AG10803 (cell line): Measurements from ENCODE around the gene FRMD6.

Experiments
- DNase-seq: peaks from one replicate; pipeline ENCODE4 v3.0.0; 2010; ENCODE audit warnings: low read depth
- H3K4me3 ChIP-seq: 2 replicates; pipeline ENCODE4 v1.5.1; 2011; ENCODE audit warnings: mild to moderate bottlenecking, low read length, control low read depth
- TF ChIP-seq, protein P1 (sequence below): conservative IDR thresholded peaks from 2 replicates; pipeline ENCODE4 v1.5.1; 2011; ENCODE audit warnings: mild to moderate bottlenecking, low read length, control low read depth, inconsistent platforms

Gene FRMD6

DNA sequence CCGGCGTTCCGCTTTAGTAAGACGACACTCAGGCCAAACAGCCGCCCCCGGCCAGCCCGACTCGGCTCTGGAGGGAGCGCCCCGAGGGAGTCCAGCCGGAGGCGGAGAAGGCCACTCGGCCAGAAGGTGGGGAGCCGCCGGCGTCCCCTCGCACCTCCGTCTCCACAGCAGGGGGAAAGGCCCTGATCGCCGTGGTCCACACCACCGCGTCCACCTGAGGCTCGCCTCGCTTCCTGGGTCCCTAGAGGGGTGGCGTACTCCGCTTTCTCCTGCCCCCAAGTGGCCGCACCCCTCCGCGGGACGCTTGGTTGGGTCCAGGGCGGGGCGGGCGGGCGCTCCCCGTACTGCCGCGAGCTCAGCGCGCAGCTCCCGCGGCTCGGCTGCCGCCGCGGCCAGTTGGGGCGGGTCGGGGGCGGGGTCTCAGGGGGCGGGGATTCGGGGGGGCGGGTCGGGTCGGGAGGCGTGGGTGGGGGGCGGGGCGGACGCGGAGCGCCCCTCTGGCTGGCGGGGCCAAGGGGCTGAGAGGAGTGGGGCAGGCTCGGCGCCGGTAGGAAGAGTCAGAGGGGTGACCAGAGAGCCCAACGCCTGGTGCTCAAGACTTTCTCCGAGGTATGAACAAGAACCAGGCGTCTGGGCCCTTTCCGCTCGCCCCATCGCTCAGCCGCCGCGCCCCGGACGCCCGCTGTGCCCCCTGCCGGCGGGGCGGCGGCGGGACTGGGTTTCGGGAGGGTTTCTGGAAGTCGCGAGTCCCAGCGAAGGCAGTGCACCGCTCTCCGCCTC is at the start of gene FRMD6:
Gene FRMD6, plus strand, starts transcription at position 523 of the 780 bp plus-strand sequence. CDS start 37,927 bp downstream, outside the sequence.
- DNase-seq: peak; percentile 94
- TF ChIP-seq, protein P1, sequence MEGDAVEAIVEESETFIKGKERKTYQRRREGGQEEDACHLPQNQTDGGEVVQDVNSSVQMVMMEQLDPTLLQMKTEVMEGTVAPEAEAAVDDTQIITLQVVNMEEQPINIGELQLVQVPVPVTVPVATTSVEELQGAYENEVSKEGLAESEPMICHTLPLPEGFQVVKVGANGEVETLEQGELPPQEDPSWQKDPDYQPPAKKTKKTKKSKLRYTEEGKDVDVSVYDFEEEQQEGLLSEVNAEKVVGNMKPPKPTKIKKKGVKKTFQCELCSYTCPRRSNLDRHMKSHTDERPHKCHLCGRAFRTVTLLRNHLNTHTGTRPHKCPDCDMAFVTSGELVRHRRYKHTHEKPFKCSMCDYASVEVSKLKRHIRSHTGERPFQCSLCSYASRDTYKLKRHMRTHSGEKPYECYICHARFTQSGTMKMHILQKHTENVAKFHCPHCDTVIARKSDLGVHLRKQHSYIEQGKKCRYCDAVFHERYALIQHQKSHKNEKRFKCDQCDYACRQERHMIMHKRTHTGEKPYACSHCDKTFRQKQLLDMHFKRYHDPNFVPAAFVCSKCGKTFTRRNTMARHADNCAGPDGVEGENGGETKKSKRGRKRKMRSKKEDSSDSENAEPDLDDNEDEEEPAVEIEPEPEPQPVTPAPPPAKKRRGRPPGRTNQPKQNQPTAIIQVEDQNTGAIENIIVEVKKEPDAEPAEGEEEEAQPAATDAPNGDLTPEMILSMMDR: peak; percentile 40
- H3K4me3 ChIP-seq: peak within 1 kb of the TSS; percentile 96

DNA sequence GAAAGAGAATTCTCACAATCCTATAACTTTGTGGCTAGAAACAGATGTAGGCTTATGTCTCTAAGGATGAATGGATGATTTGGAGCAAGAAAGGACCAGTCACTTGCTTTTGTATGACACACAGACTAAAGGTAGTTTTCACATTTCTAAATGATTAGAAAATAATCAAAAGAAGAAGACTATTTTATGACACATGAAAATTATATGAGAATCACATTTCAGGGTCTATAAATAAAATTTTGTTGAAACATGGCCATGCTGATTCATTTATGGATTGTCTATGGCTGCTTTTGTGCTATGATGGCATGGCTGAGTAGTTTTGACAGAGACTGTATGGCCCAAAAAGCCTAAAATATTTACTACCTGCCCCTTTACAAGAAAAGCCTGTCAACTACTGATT is 49.4 kb upstream of the FRMD6 start:
- peak; percentile 72 for DNase-seq
- TF ChIP-seq, protein P1: no peak

GRCh38 chr14:51603495-51603894 is 48.2 kb upstream of the FRMD6 start:
- peak; percentile 86 for DNase-seq
- no peak overlapping the region for H3K4me3 ChIP-seq
- TF ChIP-seq, protein P1: no peak

More for the DNA sequence above, 49.4 kb upstream of the FRMD6 start:
- no peak overlapping the region for H3K4me3 ChIP-seq

DNA sequence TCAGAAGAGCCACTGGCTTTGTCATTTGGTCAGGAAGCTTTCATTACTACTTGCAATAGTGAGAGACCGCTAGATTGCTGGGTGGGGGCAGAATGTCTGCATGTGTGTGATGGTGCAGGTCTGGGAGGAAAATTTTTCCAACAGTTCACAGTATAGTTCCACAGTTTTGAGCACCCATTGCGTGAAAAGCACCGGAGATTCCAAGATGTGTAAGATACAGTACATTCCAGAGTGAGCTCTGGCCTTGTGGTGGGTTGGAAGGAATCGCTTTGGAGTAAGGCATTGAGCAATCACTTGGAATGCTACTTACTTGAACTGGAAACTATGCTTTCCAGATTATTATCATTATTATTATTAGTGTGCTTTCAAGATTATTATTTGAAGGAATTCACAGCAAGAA is 47.6 kb upstream of the FRMD6 start:
- peak; percentile 99 for DNase-seq
- no peak overlapping the region for H3K4me3 ChIP-seq
- TF ChIP-seq, protein P1: no peak

GRCh38 chr14:51605575-51605974 is 46.1 kb upstream of the FRMD6 start:
- DNase-seq: peak; percentile 16
- H3K4me3 ChIP-seq: no peak overlapping the region
- TF ChIP-seq, protein P1: no peak

DNA sequence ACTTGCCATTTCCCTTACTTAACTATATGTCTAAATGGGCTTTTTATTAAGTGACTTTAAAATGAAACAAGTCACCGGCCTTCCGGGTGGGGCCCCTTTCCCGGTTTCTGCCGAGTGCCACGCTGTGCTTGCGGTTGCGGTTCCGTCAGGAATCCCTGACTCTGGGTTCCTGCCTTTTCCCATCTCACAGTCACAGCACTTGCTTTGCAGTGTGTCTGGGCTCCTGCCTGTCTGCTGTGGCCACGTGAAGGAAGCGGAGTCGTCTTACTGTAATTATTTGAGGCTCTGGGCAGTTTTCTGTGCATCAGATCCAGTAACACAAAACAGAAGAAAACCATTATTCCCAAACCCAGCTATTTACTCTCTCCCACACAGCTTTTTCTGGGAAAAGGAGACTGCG is 44.0 kb upstream of the FRMD6 start:
- H3K4me3 ChIP-seq: peak overlapping the region; percentile 43
- TF ChIP-seq, protein P1: no peak
- peak; percentile 98 for DNase-seq

DNA sequence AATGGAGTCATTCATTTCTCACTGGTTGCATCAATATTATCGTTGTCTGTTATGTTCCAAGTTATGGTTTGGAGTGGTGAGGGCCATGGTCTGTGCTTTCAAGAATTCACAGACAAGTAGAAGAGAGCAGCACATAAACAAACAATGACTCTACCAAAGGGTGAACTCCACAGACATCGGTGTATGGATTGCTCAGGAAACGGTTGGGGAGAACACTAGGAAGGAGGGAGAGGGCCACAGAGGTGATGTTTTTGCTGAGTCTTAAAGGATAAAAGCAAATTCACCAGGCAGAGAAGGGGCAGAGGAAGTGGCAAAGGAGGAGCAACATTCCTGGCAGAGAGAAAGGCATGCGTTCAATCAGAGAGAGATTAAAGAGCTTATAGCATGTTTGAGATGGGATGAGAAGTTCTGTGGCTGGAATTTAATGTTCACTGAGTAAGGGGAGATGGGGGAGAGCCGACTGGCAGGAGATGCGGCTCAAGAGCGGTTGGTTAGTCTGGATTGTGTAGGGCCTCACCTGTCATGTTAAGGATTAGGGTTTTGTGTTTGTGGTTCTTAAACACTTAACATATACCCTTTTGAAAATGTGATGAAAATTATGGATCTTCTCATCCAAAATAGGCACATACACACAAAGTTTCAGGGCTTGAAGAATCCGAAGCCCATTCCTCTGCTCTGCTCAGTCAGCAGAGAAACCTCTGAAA is 42.3 kb upstream of the FRMD6 start:
- peak; percentile 42 for DNase-seq
- TF ChIP-seq, protein P1: no peak
- H3K4me3 ChIP-seq: no peak overlapping the region
